Activated T-helper 1 cell treated with Interleukin-2 at 50 U/mL for 16 hours (primary cell): ENCODE results near the gene PCYT2.

Source experiments
- DNase-seq: peaks from one replicate; pipeline ENCODE4 v3.0.0-alpha.2; 2020; ENCODE audit warnings: low read depth

The PCYT2 gene

DNA sequence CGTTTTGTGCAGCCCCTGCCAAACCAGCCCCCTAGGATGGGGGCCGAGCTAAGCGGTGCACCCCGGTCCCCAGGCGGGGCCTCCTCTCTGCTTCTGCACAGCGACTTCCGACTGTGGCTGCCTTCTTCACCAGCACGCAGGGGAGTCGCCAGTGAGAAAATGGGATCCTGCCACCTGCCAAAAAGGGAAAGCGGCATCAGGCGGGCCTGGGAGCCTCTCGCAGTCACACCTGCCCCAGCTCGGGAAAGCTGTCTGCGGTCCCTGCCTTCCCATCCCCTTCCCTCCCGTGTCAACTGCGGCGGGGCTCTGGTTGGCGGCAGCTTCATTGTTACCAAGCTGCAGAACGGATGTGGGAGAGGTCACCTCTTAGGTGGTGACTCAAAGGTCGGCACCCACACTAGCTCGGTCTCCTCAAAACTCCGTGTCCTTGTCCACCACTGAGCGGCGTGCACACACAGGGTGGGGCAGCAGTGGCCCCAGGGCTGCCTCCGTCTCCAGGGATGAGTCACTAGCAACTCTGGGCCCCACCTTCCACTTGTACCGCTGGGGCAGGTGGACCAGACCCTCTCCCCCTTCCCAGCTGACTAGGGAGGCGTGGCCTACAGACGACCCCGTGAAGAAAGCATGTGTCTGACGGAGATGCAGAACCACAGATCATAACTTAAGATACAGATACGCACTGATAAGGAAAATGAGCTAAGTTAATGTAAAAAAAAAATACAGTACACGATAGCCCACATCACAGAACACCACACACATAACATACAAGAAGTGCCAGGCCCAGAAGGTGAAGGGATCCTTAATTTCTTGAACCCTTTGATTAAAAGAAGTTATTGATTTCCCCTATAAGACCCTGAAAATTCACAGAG, 1.5 kb upstream of the PCYT2 start:
- no peak for DNase-seq

DNA sequence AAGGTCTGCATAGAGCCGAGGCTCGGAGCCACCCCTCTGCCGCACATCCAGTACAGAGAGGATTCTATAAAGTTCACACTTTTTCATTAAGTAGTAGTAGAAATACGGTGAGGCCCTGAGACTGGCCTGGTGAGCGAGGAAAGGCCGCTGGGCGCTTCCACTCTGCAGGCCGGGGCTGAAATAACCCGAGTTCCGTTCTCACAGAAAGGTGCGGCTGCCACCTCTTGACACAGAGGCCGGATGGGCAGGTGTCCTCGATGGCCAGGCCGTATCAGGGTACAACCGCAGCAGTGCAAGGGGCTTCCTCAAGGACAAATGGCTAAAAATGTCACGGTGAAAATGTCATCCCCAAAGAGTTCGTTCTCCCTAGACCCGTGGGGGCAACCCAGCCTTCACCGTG, 770 bp upstream of the PCYT2 start:
- DNase-seq: no peak

DNA sequence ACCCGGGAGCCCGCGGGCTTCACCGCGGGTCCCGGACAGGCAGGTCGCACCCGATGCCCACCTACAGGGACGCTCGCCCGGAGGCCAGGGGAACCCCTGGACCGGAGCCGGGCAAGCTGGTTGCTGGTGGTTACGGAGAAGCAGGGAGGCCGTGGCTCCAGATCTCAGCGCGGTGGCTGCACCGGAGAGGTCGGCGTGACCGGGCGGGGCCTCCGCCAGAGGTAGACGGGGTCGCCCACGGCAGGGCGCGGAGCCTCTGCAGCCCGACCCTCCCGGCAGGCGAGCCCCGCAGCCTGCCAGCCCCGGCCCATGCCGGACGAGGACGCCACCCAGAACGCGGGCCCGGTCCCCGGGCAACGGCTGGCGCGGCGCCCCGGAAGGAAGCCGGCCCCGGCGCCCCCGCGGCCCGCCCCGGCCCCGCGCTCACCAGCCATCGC, 341 bp downstream of the PCYT2 start:
- no peak for DNase-seq

DNA sequence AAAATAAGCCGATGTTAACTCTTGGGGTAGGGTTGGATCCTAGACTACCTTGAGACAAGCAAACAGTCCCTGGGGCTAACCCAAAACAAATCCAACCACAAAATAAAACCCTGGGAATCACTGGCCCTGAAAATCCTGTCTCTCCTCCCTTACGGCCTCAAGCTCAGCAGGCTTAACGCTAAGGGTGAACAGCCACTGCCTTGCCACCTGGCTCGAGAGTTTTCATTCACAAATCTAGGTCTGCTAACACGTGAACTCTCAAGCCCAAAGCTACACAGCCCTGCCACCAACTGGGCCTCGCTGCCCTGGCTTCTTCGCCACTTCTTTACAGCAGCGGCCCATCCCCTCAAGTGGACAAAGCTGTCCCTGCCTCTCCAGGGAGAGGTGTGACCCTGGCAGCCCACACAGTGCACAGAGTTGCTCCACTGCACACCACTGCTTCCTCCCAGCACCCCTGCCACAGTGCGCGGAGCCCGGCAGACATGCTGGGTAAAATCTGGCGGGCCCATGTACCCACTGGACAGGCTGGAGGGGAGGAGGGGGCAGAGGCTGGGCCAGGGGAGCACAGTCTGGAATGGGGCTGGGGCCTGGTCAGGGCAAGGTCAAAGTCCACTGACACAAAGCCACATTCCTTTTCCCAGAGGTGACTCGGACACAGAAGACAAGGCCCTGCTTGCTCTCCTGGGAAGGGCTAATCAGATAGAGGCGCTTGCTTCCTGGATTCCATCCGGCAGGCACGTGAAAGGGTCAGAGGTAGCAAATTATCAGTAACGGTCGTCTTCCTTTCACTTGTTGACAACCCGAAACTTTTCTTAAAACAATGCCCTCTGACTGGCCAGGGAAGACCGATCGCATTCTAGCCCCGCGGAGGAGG, 996 bp downstream of the PCYT2 start:
- no peak for DNase-seq

DNA sequence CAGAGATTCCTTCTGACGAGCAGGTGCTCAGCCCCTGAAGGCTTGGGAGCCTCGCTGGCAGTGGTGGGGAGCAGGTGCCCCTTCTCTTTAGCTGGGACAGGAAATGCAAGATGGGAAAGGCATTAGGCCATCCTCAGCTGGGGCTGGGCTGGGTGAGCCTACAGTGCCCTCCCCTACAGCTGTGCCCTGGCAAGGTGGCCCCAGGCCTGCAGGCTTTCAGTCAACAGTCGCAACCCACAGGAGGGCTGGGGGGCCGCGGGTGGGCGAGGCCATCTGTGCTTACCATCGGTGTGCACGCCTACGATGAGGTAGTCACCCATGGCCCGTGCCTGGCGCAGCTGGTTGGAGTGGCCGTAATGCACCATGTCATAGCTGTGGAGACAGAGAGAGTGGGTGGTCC, 2.0 kb downstream of the PCYT2 start:
- no peak for DNase-seq

DNA sequence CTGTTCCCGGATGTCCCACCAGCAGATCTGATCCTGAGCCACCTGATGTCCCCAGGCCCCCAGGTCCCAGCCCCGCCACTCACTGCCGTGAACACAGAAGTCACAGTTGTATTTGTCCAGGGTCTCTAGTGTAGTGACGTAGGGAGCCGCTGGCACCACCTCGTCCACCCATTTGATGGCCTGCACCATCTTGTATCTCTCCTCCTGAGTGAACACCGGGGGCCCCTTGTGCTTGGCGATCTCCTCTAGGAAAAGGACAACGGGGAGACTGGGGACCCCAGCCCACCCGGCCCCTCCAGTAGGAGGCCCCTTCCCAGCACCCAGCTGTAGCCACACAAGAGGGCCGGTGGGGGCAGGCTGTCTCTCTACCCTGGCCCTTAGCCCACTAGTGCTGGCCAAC, 2.4 kb downstream of the PCYT2 start:
- DNase-seq: no peak

DNA sequence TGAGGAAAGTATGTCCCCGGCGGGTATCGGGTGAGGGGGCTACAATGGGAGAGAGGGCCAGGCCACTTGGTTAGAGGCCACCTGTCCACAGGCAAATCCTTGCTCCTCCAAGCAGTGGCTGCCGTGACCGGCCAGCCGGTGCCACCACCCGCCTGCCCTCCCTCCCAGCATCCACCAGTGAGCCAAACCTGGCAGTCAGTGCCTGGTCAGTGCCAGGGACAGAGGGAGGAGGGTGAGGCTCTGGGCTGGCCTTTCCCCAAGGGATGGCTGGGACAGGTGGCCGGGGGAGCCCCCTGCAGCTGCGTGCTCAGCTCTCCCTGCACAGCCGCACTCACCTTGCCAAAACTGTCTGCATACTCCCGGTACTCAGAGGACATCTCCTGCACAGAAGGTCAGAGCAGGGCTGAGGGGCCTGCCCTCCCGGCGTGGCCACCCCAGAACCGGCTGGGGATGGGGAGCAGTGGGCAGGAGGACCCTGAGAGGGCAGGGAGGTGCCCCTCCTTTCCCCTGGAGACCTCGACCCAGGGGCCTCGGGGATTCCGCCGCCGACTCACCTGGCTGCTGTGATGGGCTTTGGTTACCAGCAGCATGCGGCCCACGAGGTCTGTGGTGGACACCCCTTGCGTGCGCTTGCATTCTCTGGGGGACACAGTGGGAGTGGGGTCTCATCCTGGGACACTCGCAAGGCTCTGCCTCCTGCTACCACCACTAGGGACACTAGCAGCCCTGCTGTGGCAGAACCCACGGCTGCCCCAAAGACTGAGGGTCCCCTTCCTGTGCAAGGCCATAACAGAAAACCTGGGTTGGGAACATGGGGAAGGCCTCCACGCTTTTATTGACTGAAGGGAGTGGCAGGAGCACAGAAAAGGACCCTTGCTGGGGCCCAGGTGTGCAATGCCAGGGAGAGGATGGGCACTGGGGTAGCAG, 3.7 kb downstream of the PCYT2 start:
- no peak for DNase-seq

DNA sequence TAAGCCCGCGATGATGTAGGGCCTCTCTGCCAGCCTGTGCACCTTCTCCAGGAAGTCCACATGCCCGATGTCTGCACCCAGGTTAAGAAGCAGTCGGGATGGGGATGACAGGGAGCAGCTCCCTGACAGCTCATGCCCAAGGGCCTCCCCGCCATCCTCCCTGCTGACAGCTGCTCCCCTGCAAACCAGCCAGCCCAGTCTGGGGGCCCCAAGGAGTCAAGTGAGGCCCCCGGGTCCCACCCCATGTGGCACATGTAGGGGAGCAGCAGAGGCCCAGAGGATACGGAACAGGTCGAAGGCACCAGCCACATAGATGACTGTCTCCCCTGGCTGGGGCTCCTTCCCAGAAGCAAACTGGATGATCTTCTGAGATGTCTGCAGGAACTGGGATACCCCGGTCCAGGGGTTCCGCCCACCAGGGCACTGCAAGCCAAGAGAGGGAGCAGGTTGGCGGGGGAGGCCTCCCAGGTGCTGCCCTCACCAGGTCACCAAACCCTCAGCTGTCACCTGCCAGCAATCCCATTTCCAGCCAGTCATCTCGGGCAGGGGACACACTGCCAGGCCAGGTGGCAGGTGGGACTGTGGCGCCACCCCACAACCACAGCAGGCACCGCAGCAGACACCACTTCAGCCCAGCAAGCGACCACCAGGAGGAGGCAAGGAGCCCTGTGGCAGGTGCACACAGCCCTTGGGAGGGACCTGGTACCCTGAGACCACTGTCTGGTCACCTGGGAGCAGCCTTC, 4.6 kb downstream of the PCYT2 start:
- DNase-seq: no peak

DNA sequence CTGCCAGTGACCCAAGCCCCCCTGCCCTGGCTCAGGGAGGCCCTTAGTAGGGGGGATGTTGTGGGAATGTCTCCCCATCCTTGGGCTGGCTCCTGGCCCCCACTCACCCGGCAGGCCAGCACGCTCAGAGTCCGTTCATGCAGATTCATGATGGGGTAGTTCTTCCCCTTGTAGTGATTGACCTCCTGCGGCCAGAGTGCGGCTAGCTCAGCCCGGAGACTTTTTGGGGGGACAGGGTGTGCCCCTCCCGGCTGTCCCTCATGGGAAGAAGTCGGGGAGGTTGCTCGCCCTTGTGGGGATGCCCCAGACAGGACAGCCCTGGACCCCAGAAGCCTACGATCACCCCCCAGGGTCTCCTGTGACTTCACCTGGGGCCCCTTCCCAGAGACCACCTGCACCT, 5.2 kb downstream of the PCYT2 start:
- no peak for DNase-seq

DNA sequence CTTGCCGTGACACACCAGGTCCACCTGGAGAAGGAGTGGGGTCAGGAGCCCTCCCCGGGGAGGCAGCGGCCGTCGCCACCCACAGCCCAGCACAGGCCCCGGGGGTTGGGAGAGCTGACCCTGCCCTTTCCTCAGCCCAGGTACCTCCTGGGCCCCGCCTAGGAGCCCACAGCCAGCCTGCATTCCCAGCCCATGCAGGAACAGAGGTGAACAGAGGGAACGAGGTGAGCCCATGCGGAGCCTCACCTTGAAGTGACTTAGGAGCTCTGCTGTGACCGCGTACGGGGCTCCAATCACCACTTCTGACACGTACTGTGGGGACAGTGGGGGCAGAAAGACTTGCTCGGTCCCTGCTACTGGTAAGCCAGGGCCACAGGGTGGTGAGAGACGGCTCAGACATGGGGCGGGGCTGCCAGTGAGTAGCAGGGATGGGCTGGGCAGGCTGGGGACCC, 5.7 kb downstream of the PCYT2 start:
- DNase-seq: no peak

DNA sequence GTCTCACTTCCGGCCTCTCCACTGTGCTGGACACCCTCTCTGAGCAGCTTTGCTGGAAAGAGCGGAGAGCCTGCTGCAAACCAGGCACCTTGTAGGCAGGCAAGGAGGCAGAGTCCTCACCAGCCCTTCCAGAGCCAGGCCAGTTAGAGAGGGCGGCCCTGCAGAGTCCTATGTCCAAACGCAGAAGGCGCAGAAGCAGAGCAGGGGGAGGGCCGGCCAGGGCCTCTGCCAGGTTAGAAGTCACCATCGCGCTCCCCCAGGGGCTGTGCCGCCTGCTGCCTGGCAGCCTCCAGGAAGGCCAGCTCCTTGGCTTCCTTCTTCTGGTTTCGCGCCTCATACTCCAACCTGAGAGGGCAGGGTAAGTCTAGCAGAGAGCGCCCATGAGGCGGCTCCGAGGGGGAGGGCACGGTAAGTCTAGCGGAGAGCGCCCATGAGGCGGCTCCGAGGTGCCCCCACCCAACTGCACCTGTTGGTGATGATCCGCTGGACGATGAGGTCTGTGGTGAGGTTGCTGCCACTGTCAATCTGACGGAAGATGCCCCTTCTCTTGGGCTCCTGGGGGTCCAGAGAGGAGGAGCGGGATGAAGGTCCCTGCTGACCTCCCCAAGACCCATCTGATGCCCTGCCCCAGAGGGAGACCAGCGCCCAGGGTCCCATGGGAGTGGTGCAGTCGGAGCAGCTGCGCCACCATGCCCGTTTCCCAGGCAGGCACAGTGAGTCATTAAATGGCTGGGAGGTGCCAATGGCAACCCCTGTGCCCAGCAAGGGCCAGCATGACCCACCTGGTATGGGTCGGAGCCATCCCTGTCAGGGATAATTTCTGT, 6.4 kb downstream of the PCYT2 start:
- no peak for DNase-seq

DNA sequence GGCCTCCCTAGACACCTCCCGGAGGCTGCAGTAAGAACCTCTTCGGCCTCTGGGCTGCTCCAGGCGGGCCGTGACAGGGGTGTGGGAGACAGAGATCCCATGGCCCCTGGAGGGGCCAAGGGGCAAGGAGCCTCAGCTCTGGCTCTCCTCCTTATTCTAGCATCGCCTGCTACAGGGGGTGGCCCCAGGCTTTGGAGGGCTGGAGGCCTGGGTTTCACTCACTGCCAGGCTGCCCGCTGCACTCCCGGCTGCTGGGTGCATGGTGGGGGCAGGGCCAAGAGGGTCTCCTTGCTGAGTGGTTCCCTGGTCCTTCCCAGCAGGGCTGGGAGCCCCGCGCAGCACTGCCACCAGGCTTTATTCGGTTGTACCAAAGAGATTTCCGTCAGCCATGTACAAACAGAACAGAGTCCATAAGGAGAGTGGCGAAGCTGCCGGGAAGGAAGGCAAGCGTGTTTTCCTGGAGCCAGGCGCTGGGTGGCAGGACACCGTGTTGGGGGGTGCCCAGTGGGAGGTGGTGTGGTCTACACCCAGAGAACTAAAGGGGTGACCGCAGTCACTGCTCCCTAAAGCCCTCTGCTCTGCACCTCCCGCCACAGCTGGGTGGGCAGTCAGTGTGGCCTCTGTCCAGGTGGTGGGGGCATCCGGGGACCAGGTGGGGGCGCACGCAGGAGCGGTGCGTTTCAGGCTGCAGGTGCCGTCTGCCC, 7.2 kb downstream of the PCYT2 start:
- DNase-seq: no peak

DNA sequence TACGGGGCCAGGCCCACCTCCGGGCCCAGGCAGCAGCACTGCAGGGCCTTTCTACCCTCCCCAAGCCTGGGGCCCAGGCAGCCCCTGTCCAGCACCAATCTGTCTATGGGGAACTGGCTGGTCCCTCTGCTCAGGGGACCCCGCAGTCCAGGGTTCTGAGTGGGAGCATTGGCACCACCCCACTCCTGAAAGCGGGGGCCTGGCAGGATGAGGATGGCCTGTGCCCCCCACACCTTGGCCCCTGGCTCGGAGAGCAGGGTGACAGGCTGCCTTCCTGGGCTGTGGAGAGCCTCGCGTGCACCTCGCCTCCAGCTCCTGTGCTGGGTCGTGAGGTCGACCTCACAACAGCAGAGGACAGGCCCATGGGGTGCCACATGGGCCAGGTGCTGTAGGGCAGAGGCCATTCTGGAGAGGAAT, 7.8 kb downstream of the PCYT2 start:
- no peak for DNase-seq

DNA sequence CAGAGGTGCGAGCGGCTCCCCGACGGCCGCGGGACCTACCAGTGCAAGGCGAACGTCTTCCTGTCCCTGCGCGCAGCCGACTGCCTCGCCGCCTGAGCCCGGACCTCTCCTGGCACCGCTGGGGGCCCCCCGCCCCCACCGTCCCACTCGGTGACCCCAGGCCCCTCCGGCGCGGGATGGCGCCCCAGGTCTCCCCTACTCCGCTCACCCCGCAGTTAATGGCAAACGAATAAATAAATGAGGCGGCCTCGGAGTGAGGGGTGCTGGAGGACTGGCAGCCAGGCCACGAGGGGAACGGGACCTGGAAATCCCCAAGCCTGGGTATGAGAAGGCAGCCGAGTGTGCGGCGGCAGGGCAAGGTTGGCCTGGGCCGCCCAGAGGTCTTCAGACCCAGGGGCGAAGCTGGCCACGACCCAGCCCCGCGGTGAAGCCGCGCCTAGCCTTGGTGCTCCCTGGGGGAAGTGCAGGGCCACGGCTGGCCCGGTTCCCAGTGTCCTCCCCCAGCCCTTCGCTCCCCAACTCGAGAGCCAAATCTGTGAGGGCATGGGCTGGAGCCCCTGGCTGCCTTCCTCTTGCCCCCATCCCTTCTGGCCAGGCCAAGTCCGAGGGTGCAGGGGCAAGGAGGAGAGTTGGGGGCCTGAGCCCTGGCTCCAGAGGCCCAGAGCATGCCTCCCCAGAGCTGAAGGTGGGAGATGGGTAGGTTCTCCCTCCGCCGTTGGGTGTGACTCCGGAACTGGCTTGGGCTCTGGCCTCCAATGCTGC, 8.4 kb downstream of the PCYT2 start:
- DNase-seq: no peak

DNA sequence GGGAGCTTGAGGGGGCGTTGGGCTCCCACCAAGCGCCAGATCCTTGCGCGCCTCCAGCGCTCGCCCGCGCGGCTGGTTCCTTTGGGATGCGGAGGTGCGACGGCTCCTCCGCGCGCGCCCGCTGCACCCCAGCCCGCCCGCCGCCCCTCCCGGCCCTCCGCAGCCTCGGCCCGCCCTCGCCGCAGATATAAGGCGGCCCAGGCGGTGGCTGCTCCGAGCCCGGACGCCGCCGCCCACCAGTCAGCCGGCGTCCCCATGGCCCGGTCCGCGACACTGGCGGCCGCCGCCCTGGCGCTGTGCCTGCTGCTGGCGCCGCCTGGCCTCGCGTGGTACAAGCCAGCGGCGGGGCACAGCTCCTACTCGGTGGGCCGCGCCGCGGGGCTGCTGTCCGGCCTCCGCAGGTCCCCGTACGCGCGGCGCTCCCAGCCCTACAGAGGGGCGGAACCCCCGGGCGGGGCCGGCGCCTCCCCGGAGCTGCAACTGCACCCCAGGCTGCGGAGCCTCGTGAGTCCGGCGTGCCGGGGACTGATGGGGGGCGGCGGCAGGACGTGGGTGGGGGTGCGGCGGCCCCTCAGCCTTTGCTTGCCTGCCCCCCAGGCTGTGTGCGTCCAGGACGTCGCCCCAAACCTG, 9.1 kb downstream of the PCYT2 start, which contains the start of gene NPB:
Gene NPB (plus strand): TSS at position 216 of the 630 bp plus-strand sequence. CDS start 40 bp downstream, at position 256.
- no peak for DNase-seq

DNA sequence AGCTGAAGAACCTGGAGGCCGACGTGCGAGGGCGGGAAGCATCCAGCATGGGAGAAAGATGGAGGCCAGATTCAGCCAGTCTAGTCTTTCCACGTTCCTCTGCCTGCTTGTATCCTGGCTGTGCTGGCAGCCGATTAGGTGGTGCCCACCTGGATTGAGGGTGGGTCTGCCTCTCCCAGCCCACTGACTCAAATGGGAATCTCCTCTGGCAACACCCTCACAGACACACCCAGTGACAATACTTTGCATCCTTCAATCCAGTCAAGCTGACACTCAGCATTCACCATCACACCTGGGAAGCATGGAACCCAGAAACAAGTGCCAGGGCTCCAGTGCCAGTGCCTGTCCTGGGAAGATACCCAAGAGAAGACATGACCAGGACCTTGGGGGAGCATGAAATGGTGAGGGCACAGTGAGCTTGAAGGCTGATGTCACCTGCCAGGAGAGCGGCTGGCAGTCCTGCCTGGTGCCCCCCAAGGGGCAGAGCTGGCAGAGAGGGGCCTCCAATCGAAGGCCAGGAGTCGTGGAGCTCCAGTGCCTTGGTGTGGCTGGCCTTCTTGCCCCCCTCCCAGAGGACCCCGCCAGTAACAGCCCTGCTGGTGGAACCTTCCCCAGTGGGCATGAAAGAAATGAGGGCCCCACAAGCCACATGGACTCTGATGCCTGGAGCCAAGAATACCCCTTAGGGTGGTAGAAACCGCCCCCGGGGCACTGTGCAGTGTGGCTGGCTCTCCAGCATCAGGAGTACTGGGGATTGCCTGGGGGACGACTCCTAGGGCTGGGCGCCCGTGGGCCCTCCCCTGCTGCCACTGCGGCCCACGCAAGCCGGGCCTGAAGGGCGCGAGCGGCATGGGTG, 9.8 kb downstream of the PCYT2 start:
- DNase-seq: no peak

DNA sequence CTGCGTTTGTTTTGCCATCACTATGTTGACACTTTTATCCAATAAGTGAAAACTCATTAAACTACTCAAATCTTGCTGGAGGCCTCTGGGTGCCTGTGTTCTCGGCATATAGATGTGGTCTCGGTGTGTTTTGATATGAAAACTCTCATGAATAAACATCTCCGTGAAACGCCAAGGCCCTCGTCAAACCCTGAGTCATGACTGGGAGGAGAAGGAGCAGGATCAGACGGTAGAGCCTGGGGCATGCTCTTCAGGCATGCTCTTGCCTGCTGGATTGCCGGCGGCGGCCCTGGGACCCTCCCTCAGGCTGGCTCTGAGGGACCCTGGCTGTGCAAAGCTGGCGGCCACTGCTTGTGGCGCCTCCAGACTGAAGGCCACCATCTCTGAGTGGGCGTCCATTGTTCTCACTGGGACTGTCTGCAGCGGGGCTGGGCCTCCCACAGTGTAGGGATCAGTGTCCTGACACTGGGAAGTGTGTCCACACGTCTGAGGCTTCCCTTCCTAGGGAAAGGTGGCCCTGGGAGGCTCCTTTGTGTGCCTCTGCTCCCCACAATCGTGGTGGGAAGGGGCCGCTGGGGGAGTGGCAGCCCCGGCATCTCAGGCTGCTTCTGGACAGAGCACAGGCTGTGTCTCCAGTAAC, 10.9 kb downstream of the PCYT2 start:
- no peak for DNase-seq
